ENCODE results near the gene BTBD9. TPM values are rescaled to one million over a fixed set of nuclear protein-coding genes. Genes with fewer than 3 reads are reported as not detected.

BTBD9 gene
- total RNA-seq, 1 experiment from 2014 or later = 8.9 TPM

DNA sequence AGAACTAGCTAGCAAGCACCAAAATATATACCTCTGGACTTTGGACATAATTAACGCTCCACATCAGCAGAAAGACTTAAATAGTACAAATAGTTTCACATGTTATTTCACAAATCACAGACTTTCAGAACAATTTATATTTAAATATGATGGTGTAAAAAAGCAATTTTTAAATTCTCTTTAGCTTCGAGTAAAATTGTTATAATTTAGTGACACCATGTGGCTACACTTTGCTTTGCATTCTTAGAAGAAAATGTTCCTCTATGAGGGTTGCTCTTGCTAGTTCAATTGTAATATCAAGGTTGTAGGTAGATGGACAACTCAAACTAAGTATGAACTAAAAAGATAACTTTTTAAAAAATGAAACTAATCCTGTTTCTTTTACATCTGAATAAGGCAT, 69.0 kb downstream of the BTBD9 start:
- Histone ChIP-seq H3K9ac (ENCODE audit: extremely low read depth, insufficient read length, low read length) (no peak overlapping the region), H3K27ac (ENCODE audit: insufficient read length, low read depth, low read length) (no peak overlapping the region), H3K4ac (ENCODE audit: low read depth, low read length) (no peak overlapping the region), H3K27me3 (ENCODE audit: insufficient read depth, low read length) (no peaks in the 10 kb centered on the region), H3K14ac (ENCODE audit: insufficient read depth, low read length) (no peak overlapping the region), H3K18ac (ENCODE audit: insufficient read length, low read depth, low read length) (no peak overlapping the region), H2BK120ac (ENCODE audit: low read depth, low read length, poor library complexity, severe bottlenecking) (no peak overlapping the region), H3T11ph (ENCODE audit: low read length) (no peak overlapping the region), H2BK15ac (ENCODE audit: low read depth, low read length) (no peak overlapping the region), H3K4me2 (ENCODE audit: insufficient read depth, insufficient read length, low read length) (no peak overlapping the region), H2BK20ac (ENCODE audit: low read depth, low read length, poor library complexity, severe bottlenecking) (no peak overlapping the region), H4K20me1 (ENCODE audit: control insufficient read depth, insufficient read depth, insufficient read length) (no peaks in the 10 kb centered on the region), H2AFZ (ENCODE audit: low read length) (no peak overlapping the region), H4K8ac (replicated peaks; ENCODE audit: insufficient read length, low read depth, low read length) (no peak overlapping the region), H2BK5ac (ENCODE audit: insufficient read length, low read length) (no peak overlapping the region), H3K9me3 (ENCODE audit: control insufficient read depth, low read depth, low read length) (no peaks in the 10 kb centered on the region), H3K79me1 (ENCODE audit: insufficient read depth, low read depth, low read length, poor library complexity, severe bottlenecking) (no peaks in the 10 kb centered on the region), H3K23ac (ENCODE audit: insufficient read length, low read depth, low read length) (no peak overlapping the region), H3K23me2 (ENCODE audit: insufficient read length, low read depth, low read length, poor library complexity, severe bottlenecking) (no peaks in the 10 kb centered on the region), H3K79me2 (ENCODE audit: insufficient read depth, low read length) (no peaks in the 10 kb centered on the region), H3K4me1 (ENCODE audit: insufficient read depth, low read length) (no peaks in the 10 kb centered on the region), H4K5ac (ENCODE audit: insufficient read length, low read depth, low read length) (no peak overlapping the region), H4K91ac (ENCODE audit: insufficient read length, low read depth, low read length) (no peak overlapping the region), H2BK12ac (ENCODE audit: insufficient read length, low read depth, low read length) (no peak overlapping the region), H2AK5ac (ENCODE audit: insufficient read length, low read length) (no peak overlapping the region), H3K56ac (ENCODE audit: insufficient read length, low read depth, low read length) (no peak overlapping the region)
- TF ChIP-seq, protein P1, sequence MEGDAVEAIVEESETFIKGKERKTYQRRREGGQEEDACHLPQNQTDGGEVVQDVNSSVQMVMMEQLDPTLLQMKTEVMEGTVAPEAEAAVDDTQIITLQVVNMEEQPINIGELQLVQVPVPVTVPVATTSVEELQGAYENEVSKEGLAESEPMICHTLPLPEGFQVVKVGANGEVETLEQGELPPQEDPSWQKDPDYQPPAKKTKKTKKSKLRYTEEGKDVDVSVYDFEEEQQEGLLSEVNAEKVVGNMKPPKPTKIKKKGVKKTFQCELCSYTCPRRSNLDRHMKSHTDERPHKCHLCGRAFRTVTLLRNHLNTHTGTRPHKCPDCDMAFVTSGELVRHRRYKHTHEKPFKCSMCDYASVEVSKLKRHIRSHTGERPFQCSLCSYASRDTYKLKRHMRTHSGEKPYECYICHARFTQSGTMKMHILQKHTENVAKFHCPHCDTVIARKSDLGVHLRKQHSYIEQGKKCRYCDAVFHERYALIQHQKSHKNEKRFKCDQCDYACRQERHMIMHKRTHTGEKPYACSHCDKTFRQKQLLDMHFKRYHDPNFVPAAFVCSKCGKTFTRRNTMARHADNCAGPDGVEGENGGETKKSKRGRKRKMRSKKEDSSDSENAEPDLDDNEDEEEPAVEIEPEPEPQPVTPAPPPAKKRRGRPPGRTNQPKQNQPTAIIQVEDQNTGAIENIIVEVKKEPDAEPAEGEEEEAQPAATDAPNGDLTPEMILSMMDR (conservative IDR thresholded peaks at IDR 0.05) = peak; percentile 64; the same call in 2 of the 3 replicates
- no peaks in the 10 kb centered on the region for H3K27me3 Mint-ChIP-seq (ENCODE audit: low read depth)
- no peak overlapping the region for H3K4me3 Mint-ChIP-seq
- no CpG with 5 or more reads among the region's 2 CpGs for WGBS (ENCODE audit: extremely low coverage, insufficient read length, low lambda C conversion rate)
- DNase-seq = no peak
- H3K4me1 Mint-ChIP-seq = peaks cover 19 to 27% of the 10 kb centered on the region in 2 experiments
- H3K27ac Mint-ChIP-seq = no peak overlapping the region
- H3K36me3 Mint-ChIP-seq (ENCODE audit: insufficient read depth in 1 of 3, low read depth in 3 of 3) = 0 out of 7 replicates have a peak, but pooled peaks cover 0 to 2% (median 0%) of the 10 kb centered on the region in 3 experiments
- no peaks in the 10 kb centered on the region for H3K9me3 Mint-ChIP-seq

All from H9 (cell line).